Ishikawa (cell line): ENCODE results near the gene PLEKHA1.

ENCODE experiments used
- EP300 ChIP-seq: IDR thresholded peaks from 2 replicates; pipeline ENCODE4 v1.6.1; 2012; ENCODE audit warnings: borderline replicate concordance
- RAD21 ChIP-seq: IDR thresholded peaks from 2 replicates; pipeline ENCODE4 v1.6.1; 2012; ENCODE audit warnings: low read depth
- TCF12 ChIP-seq: IDR thresholded peaks from 2 replicates; pipeline ENCODE4 v1.6.1; 2012; ENCODE audit warnings: low read depth
- YY1 ChIP-seq: IDR thresholded peaks from 2 replicates; pipeline ENCODE4 v1.6.1; 2012; ENCODE audit warnings: low read depth
- TF ChIP-seq, protein P1 (sequence below): IDR thresholded peaks from 2 replicates; pipeline ENCODE4 v1.6.1; 2012
- TF ChIP-seq, protein P2 (sequence below): IDR thresholded peaks from 2 replicates; pipeline ENCODE4 v1.6.1; 2012; ENCODE audit warnings: low read depth, mild to moderate bottlenecking

DNA sequence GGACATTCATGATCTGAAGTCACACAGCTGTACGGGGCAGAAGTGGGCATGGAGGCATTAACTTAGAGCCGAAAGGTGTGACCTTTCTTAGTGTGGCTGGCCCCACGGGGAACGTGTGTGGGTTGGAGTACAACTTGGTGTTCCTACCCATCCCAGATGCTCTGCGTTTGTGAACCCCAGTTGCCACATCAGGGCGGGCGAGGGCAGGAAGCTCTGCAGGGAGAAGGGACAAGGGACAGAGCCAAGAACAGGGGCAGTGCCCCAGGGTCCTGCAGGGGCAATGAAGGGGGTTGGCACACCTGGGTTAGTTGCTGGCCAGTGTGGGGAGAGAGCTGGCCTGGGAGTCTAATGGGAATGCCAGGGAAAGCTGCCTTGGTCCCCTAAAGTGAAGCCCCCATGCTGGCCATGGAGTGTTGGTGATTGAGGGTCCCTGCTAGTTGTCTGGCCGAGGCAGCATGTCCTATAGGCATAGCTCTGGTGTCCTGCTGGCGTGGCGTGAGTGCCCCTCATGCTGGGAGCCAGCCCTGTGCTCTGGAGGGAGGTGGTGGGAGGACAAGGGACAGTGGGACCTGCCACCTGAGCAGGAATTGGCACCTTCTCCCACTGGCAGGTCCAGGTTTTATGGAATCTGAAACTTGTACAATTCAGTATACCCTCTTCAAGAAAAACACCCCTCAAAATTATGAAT is 105.8 kb downstream of the PLEKHA1 start:
- TF ChIP-seq YY1 (no peak), EP300 (no peak), RAD21 (no peak), TCF12 (no peak)
- TF ChIP-seq, protein P1, sequence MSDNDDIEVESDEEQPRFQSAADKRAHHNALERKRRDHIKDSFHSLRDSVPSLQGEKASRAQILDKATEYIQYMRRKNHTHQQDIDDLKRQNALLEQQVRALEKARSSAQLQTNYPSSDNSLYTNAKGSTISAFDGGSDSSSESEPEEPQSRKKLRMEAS = no peak
- TF ChIP-seq, protein P2, sequence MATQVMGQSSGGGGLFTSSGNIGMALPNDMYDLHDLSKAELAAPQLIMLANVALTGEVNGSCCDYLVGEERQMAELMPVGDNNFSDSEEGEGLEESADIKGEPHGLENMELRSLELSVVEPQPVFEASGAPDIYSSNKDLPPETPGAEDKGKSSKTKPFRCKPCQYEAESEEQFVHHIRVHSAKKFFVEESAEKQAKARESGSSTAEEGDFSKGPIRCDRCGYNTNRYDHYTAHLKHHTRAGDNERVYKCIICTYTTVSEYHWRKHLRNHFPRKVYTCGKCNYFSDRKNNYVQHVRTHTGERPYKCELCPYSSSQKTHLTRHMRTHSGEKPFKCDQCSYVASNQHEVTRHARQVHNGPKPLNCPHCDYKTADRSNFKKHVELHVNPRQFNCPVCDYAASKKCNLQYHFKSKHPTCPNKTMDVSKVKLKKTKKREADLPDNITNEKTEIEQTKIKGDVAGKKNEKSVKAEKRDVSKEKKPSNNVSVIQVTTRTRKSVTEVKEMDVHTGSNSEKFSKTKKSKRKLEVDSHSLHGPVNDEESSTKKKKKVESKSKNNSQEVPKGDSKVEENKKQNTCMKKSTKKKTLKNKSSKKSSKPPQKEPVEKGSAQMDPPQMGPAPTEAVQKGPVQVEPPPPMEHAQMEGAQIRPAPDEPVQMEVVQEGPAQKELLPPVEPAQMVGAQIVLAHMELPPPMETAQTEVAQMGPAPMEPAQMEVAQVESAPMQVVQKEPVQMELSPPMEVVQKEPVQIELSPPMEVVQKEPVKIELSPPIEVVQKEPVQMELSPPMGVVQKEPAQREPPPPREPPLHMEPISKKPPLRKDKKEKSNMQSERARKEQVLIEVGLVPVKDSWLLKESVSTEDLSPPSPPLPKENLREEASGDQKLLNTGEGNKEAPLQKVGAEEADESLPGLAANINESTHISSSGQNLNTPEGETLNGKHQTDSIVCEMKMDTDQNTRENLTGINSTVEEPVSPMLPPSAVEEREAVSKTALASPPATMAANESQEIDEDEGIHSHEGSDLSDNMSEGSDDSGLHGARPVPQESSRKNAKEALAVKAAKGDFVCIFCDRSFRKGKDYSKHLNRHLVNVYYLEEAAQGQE = no peak
